ENCODE data around the gene SGCG.

Gene SGCG

GRCh38 chr13:23347601-23348000 is 166.8 kb downstream of the SGCG start:
- no peak for ATAC-seq
- no peak for TF ChIP-seq GLIS3 (CRISPR knock-in tag; IDR thresholded peaks at IDR 0.05)
- no peak for TF ChIP-seq ESRRG (CRISPR knock-in tag; IDR thresholded peaks at IDR 0.05)
- TF ChIP-seq, protein P1, sequence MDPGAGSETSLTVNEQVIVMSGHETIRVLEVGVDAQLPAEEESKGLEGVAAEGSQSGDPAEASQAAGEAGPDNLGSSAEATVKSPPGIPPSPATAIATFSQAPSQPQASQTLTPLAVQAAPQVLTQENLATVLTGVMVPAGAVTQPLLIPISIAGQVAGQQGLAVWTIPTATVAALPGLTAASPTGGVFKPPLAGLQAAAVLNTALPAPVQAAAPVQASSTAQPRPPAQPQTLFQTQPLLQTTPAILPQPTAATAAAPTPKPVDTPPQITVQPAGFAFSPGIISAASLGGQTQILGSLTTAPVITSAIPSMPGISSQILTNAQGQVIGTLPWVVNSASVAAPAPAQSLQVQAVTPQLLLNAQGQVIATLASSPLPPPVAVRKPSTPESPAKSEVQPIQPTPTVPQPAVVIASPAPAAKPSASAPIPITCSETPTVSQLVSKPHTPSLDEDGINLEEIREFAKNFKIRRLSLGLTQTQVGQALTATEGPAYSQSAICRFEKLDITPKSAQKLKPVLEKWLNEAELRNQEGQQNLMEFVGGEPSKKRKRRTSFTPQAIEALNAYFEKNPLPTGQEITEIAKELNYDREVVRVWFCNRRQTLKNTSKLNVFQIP (CRISPR knock-in tag; IDR thresholded peaks at IDR 0.05; ENCODE audit: borderline replicate concordance, low read depth) = no peak
- TF ChIP-seq ZFP30 (CRISPR knock-in tag; IDR thresholded peaks at IDR 0.05) = no peak
- TF ChIP-seq, protein P2, sequence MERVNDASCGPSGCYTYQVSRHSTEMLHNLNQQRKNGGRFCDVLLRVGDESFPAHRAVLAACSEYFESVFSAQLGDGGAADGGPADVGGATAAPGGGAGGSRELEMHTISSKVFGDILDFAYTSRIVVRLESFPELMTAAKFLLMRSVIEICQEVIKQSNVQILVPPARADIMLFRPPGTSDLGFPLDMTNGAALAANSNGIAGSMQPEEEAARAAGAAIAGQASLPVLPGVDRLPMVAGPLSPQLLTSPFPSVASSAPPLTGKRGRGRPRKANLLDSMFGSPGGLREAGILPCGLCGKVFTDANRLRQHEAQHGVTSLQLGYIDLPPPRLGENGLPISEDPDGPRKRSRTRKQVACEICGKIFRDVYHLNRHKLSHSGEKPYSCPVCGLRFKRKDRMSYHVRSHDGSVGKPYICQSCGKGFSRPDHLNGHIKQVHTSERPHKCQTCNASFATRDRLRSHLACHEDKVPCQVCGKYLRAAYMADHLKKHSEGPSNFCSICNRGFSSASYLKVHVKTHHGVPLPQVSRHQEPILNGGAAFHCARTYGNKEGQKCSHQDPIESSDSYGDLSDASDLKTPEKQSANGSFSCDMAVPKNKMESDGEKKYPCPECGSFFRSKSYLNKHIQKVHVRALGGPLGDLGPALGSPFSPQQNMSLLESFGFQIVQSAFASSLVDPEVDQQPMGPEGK (CRISPR knock-in tag; IDR thresholded peaks at IDR 0.05; ENCODE audit: borderline replicate concordance) = no peak
- TF ChIP-seq TOX (CRISPR knock-in tag; IDR thresholded peaks at IDR 0.05; ENCODE audit: borderline replicate concordance) = no peak
- no peak for TF ChIP-seq ZC3H10 (CRISPR knock-in tag; IDR thresholded peaks at IDR 0.05)
- TF ChIP-seq ISL1 (CRISPR knock-in tag; IDR thresholded peaks at IDR 0.05) = no peak
- no peak for TF ChIP-seq BACH2 (CRISPR knock-in tag; IDR thresholded peaks at IDR 0.05; ENCODE audit: borderline replicate concordance)
- TF ChIP-seq, protein P3, sequence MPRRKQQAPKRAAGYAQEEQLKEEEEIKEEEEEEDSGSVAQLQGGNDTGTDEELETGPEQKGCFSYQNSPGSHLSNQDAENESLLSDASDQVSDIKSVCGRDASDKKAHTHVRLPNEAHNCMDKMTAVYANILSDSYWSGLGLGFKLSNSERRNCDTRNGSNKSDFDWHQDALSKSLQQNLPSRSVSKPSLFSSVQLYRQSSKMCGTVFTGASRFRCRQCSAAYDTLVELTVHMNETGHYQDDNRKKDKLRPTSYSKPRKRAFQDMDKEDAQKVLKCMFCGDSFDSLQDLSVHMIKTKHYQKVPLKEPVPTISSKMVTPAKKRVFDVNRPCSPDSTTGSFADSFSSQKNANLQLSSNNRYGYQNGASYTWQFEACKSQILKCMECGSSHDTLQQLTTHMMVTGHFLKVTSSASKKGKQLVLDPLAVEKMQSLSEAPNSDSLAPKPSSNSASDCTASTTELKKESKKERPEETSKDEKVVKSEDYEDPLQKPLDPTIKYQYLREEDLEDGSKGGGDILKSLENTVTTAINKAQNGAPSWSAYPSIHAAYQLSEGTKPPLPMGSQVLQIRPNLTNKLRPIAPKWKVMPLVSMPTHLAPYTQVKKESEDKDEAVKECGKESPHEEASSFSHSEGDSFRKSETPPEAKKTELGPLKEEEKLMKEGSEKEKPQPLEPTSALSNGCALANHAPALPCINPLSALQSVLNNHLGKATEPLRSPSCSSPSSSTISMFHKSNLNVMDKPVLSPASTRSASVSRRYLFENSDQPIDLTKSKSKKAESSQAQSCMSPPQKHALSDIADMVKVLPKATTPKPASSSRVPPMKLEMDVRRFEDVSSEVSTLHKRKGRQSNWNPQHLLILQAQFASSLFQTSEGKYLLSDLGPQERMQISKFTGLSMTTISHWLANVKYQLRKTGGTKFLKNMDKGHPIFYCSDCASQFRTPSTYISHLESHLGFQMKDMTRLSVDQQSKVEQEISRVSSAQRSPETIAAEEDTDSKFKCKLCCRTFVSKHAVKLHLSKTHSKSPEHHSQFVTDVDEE (CRISPR knock-in tag; IDR thresholded peaks at IDR 0.05) = no peak
- TF ChIP-seq SNAI2 (CRISPR knock-in tag; IDR thresholded peaks at IDR 0.05) = no peak
- TF ChIP-seq ZFP3 (CRISPR knock-in tag; IDR thresholded peaks at IDR 0.05) = no peak
- no peak for TF ChIP-seq CSRNP3 (CRISPR knock-in tag; IDR thresholded peaks at IDR 0.05)

- ATAC-seq = no peak; the same call in 2 of the 3 replicates
- TF ChIP-seq TCF4 (CRISPR knock-in tag; IDR thresholded peaks at IDR 0.05; ENCODE audit: borderline replicate concordance) (no peak), ZNF565 (CRISPR knock-in tag; conservative IDR thresholded peaks at IDR 0.05; ENCODE audit: low read depth) (no peak), BACH2 (CRISPR knock-in tag; IDR thresholded peaks at IDR 0.05; ENCODE audit: borderline replicate concordance) (no peak), CSRNP3 (CRISPR knock-in tag; IDR thresholded peaks at IDR 0.05) (no peak), ZFP30 (CRISPR knock-in tag; IDR thresholded peaks at IDR 0.05) (no peak), ZFP3 (CRISPR knock-in tag; IDR thresholded peaks at IDR 0.05) (no peak), SNAI2 (CRISPR knock-in tag; IDR thresholded peaks at IDR 0.05) (no peak), ISL1 (CRISPR knock-in tag; IDR thresholded peaks at IDR 0.05) (no peak), ZNF70 (CRISPR knock-in tag; IDR thresholded peaks at IDR 0.05) (no peak), ZC3H10 (CRISPR knock-in tag; IDR thresholded peaks at IDR 0.05) (no peak), PPARA (CRISPR knock-in tag; IDR thresholded peaks at IDR 0.05; ENCODE audit: borderline replicate concordance) (no peak), ZNF8 (CRISPR knock-in tag; IDR thresholded peaks at IDR 0.05) (no peak), CREB5 (CRISPR knock-in tag; IDR thresholded peaks at IDR 0.05; ENCODE audit: low read depth) (no peak), TOX (CRISPR knock-in tag; IDR thresholded peaks at IDR 0.05; ENCODE audit: borderline replicate concordance) (no peak), ARNTL (CRISPR knock-in tag; IDR thresholded peaks at IDR 0.05; ENCODE audit: borderline replicate concordance, low read depth) (no peak), RARB (CRISPR knock-in tag; IDR thresholded peaks at IDR 0.05) (no peak), ESRRG (CRISPR knock-in tag; IDR thresholded peaks at IDR 0.05) (no peak)
- TF ChIP-seq, protein P3 (CRISPR knock-in tag; IDR thresholded peaks at IDR 0.05) = no peak
- TF ChIP-seq, protein P1 (CRISPR knock-in tag; IDR thresholded peaks at IDR 0.05; ENCODE audit: borderline replicate concordance, low read depth) = no peak
Observed at GRCh38 chr13:23348262-23349127, 167.7 kb downstream of the SGCG start.
